RCC 7860 (cell line): ENCODE data around the gene KIAA1217.

ENCODE experiments used
- DNase-seq: peaks from one replicate; pipeline ENCODE4 v3.0.0-alpha.2; 2015; ENCODE audit warnings: low spot score
- FAIRE-seq: peaks from 2 replicates; lab custom pipeline; 2012; peaks lifted over from hg19 to GRCh38; lab: Jason Lieb, UNC

The KIAA1217 gene

GRCh38 chr10:24455447-24455846, 246.5 kb downstream of the KIAA1217 start:
- FAIRE-seq (no peak), DNase-seq (no peak)

GRCh38 chr10:24456322-24456721, 247.4 kb downstream of the KIAA1217 start:
- DNase-seq (peak; percentile 98), FAIRE-seq (peak; percentile 98)

- no peak for DNase-seq
Measured at GRCh38 chr10:24457661-24458318, 248.9 kb downstream of the KIAA1217 start.

GRCh38 chr10:24459836-24460235, 250.9 kb downstream of the KIAA1217 start:
- no peak for DNase-seq
- no peak for FAIRE-seq

More at GRCh38 chr10:24457661-24458318, 248.9 kb downstream of the KIAA1217 start:
- FAIRE-seq, result no peak

GRCh38 chr10:24462291-24462813, 253.4 kb downstream of the KIAA1217 start:
- FAIRE-seq, result no peak
- no peak for DNase-seq

GRCh38 chr10:24462889-24463552, 254.1 kb downstream of the KIAA1217 start:
- DNase-seq, result peak; percentile 18
- no peak for FAIRE-seq

GRCh38 chr10:24463611-24464426, 254.9 kb downstream of the KIAA1217 start:
- DNase-seq, result peak; percentile 87
- peak; percentile 90 for FAIRE-seq

GRCh38 chr10:24465124-24465874, 256.4 kb downstream of the KIAA1217 start:
- DNase-seq (peak; percentile 60), FAIRE-seq (peak; percentile 64)

- FAIRE-seq (peak; percentile 99), DNase-seq (peak; percentile 89)
Measured at GRCh38 chr10:24465891-24466818, 257.2 kb downstream of the KIAA1217 start.

GRCh38 chr10:24467136-24467535, 258.2 kb downstream of the KIAA1217 start:
- FAIRE-seq, result peak; percentile 5
- DNase-seq, result no peak

- no peak for FAIRE-seq
- no peak for DNase-seq
Measured at GRCh38 chr10:24467605-24468004, 258.7 kb downstream of the KIAA1217 start.

- FAIRE-seq, result no peak
Measured at GRCh38 chr10:24468281-24468751, 259.4 kb downstream of the KIAA1217 start.

GRCh38 chr10:24469993-24470392, 261.1 kb downstream of the KIAA1217 start:
- DNase-seq, result peak; percentile 58
- FAIRE-seq, result no peak

More at GRCh38 chr10:24468281-24468751, 259.4 kb downstream of the KIAA1217 start:
- no peak for DNase-seq

- DNase-seq (no peak), FAIRE-seq (no peak)
Measured at GRCh38 chr10:24475598-24475997, 266.7 kb downstream of the KIAA1217 start.

GRCh38 chr10:24476913-24477701, 268.2 kb downstream of the KIAA1217 start:
- FAIRE-seq (no peak), DNase-seq (no peak)

GRCh38 chr10:24477915-24478314, 269.0 kb downstream of the KIAA1217 start:
- DNase-seq (no peak), FAIRE-seq (no peak)

- FAIRE-seq, result no peak
- DNase-seq, result no peak
Measured at GRCh38 chr10:24479806-24480205, 270.9 kb downstream of the KIAA1217 start.

GRCh38 chr10:24480447-24480846, 271.5 kb downstream of the KIAA1217 start:
- DNase-seq (no peak), FAIRE-seq (no peak)

GRCh38 chr10:24481241-24481640, 272.3 kb downstream of the KIAA1217 start:
- no peak for DNase-seq
- no peak for FAIRE-seq
